T-helper 2 cell treated with Interferon-gamma antibody and Interleukin-4, amounts not matched to agents 100 ng/mL and 5 ng/mL, for 36 hours (primary cell): ENCODE data around the gene JMY. TPM values are rescaled to one million over a fixed set of nuclear protein-coding genes. Genes with fewer than 3 reads are reported as not detected.
"Not testable (repeated sequence)": the region's sequence is repeated elsewhere in the genome, so short reads cannot be mapped to it uniquely, and the experiment has no call there.

Experiments used
- intact Hi-C: fragments of 100-400 bp; cut with micrococcal nuclease; formaldehyde crosslinking; loops from one replicate; pipeline ENCODE4 v1.15.1; 2023
- total RNA-seq: library from RNA; stranded (reverse); gene quantifications from 2 replicates; pipeline ENCODE4 v1.2.3, GENCODE V29; 2022

Gene JMY
- total RNA-seq, 1 donor from 2014 or later, result 3.6 TPM

DNA sequence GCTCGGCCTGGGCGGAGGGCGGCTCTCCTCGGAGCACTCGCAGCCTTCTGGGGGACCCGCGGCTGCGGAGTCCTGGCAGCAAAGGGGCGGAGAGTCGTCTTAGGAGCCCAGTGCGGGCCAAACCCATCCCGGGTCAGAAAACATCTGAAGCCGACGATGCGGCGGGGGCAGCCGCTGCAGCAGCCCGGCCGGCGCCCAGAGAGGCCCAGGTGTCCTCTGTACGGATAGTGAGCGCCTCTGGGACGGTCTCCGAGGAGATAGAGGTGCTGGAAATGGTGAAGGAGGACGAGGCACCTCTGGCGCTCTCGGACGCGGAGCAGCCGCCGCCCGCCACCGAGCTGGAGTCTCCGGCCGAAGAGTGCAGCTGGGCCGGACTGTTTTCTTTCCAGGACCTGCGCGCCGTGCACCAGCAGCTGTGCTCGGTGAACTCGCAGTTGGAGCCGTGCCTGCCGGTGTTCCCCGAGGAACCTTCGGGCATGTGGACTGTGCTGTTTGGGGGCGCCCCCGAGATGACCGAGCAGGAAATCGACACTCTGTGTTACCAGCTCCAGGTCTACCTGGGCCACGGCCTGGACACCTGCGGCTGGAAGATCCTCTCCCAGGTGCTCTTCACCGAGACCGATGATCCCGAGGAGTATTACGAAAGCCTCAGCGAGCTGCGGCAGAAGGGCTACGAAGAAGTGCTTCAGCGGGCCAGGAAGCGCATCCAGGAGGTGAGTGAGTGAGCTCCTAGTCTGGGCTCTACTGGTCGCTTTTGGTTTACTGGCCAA lies 1.2 kb downstream of the JMY start:
- intact Hi-C loops, result loop anchor here (1.0 to 5.0 kb wide), 5 partner anchors 252 to 1460 kb away; partner anchors contain the start of genes AP3B1, ARSB, HOMER1 and TBCA

DNA sequence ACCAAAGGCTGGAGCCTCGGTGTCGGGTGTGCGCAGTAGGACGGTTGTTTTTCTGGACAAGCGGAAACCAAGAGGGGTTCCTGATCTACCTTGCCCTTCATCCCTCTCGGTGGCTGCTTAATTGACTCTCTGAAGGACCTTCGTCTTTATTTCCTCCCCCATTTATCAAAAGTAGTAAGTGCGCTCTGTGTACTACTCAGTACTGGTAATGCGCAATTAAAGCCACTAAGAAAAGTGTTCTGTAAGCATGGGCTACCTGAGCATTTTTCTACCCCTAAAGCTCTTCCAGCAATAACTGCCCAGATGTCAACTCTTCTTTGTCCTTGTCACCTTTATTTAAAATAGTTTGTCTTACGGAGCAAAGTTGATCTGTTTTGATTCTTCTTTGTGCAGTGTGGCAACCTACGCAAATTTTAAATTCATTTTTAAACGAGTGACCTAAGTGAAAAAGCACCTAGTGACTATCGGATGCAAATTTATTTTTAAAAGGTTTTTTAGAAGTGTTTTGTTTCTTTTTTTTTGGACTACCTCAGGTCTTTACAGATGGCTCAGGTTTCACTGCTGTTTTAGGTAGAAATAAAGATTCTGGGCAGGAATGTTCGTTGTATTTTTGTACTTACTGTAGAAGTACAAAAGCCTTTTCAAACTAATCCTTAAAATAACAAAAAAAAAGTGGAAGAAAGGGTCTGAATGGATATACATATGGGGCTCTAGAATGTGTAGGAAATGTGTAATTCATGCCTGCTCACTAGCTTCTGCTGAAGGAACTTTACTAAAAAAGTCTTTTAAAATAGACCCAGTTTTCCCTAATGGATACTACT lies 2.0 kb downstream of the JMY start:
- intact Hi-C loops, result loop anchor here (2.0 to 5.0 kb wide), 3 partner anchors 943 to 1461 kb away; partner anchors contain the start of genes AP3B1 and TBCA

- intact Hi-C loops, result no loop called here
These were observed 4.6 kb downstream of the JMY start for GRCh38 chr5:79240561-79240960.

- intact Hi-C loops, result no loop called here
These were observed 5.6 kb downstream of the JMY start for GRCh38 chr5:79241535-79241979.

GRCh38 chr5:79242242-79243039 lies 6.5 kb downstream of the JMY start:
- intact Hi-C loops, result no loop called here

DNA sequence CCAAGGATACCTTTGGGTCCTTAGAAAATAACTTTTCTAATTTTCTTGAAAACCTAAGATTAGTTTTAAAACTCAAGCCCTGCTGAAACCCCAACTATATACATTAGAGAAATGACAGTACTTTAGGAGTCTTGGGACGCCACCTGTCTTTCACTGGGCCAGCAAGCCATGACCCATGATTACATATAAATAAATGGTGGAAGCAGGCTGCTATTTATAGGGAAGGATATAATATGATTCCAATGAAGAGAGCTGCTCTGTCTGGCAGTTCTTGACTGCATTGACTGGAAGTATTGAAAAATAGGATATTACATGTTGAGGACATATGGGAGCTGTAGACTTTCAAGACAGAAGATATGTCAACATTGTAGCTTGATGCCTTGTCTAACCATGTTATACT lies 7.3 kb downstream of the JMY start:
- intact Hi-C loops, result no loop called here

DNA sequence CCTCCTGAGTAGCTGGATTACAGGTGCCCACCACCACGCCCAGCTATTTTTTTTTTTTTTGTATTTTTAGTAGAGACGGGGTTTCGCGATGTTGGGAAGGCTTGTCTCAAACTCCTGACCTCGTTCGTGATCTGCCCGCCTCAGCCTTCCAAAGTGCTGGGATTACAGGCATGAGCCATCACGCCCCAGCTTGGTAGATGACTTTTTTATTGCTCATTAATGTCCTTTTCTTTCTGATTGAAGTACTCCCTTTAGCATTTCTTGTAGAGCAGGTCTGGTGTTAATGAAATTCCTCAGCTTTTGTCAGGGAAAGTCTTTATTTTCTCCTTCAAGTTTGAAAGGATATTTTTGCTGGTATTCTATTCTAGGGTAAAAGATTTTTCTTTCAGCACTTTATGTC lies 18.1 kb downstream of the JMY start:
- intact Hi-C loops, result not testable (repeated sequence)

DNA sequence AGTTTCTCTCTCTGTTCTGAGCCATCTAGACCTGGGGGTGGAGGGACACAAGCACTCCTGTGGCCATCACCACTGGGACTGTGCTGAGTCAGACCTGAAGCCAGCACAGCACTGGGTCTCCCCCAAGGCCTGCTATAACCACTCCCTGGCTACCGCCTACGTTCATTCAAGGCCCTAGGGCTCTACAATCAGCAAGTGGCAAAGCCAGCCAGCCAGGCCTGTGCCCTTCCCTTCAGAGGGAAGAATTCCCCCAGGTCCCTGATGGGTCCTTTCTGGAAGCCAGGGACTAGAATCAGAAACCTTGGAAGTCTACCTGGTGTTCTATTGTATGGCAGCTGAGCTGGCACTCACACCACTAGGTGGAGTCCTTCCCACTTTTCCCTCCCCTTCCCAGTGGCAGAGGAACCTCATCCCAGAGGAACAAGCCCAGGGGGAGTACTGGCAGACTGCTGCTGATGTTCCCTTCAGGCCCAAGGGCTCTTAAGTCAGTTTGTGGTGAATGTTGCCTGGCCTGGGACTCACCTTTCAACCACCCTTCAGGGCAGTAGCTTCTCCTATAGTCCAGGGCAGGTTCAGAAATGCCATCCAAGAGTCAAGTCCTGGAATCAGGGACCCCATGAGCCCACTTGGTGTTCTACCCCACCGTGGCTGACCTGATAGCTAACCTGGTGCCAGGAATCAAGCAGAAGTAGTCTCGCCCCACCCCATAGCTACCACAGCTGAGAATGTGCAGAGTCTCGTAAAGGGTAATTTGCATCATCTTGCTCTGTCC lies 20.0 kb downstream of the JMY start:
- intact Hi-C loops, result no loop called here

GRCh38 chr5:79256563-79256962 lies 20.6 kb downstream of the JMY start:
- intact Hi-C loops, result no loop called here

GRCh38 chr5:79257314-79257713 lies 21.4 kb downstream of the JMY start:
- intact Hi-C loops, result no loop called here

DNA sequence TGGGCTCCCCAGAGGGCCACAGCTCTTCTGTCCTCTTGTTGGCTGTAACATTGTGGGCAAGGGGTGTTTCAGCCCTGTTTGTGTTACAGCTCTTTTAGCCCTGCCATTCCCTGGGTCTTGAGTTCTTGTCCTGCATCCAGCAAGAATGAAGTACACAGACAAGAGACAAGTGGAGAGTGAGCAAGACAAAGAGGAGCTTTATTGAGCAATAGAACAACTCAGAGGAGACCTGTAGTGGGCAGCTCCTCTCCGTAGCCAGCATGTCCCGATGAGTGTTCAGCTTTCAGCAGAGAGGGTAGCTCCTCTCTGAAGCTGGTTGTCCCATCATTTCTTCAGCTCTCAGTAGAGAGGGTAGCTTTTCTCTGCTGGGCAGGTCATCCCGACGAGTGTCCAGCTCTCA lies 22.9 kb downstream of the JMY start:
- intact Hi-C loops, result no loop called here

GRCh38 chr5:79259383-79259782 lies 23.5 kb downstream of the JMY start:
- intact Hi-C loops, result no loop called here

DNA sequence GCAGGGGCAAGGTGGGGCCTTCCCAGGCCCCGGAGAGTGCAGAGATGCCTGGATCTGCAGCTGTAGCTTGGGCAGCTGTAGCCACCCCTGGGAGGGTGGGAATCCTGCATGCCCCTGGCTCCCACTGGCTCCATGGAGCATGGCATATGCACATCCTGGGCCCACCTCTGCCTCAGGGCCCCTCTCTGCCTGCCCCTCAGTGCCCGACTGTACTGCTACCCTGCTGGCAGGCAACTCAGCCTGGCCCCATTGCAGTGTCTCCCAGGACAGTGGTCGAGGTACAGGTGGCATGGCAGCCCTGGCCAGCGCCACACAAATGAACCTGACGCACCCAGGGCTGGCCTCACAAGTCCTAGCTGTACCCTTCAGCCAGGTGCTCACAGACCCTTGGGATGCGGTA lies 23.9 kb downstream of the JMY start:
- intact Hi-C loops, result no loop called here

GRCh38 chr5:79261897-79262296 lies 26.0 kb downstream of the JMY start:
- intact Hi-C loops, result no loop called here

- intact Hi-C loops, result no loop called here
These were observed 27.4 kb downstream of the JMY start for GRCh38 chr5:79263290-79263689.

GRCh38 chr5:79267180-79267579 lies 31.2 kb downstream of the JMY start:
- intact Hi-C loops, result no loop called here

- intact Hi-C loops, result no loop called here
These were observed 33.8 kb downstream of the JMY start for GRCh38 chr5:79269733-79270166.

DNA sequence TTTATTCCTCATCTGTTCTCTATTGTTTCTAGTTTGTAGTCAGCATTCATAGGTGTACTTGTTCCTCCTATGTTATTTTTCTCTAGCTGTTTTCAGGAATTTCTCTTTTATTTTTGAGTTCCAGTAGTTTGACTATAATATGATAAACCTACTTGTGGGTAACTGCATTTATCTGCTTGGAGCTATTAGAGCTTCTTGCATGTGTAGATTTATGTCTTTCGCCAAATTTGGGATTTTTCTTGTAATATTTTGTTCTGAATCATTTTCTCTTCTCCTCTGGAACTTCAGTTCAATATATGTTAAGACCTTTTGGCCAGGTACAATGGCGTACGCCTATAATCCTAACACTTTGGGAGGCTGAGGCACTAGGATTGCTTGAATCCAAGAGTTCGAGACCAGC lies 37.4 kb downstream of the JMY start:
- intact Hi-C loops, result no loop called here

GRCh38 chr5:79284846-79285245 lies 48.9 kb downstream of the JMY start:
- intact Hi-C loops, result no loop called here

GRCh38 chr5:79285285-79285684 lies 49.4 kb downstream of the JMY start:
- intact Hi-C loops, result no loop called here

DNA sequence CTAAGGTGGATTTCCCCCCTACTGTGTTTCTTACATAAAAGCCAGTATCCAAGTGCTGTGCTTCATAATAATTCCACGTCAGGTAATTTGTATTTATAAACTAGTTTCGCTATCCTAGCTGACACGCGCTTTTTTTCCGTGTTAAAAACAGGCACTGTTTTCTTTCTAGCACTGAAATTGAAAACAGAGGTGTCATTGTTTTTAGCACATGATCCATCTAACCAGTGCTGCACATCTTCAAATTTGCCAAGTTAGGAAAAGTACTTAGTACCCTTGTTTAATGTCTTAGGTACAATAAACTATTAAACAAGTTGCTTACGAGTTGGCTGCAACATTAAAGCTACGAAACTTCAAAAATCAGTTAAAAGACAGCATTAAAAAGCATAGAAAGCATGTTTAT lies 49.9 kb downstream of the JMY start:
- intact Hi-C loops, result no loop called here
